Measurements from ENCODE around the gene EDN1.

The EDN1 gene

DNA sequence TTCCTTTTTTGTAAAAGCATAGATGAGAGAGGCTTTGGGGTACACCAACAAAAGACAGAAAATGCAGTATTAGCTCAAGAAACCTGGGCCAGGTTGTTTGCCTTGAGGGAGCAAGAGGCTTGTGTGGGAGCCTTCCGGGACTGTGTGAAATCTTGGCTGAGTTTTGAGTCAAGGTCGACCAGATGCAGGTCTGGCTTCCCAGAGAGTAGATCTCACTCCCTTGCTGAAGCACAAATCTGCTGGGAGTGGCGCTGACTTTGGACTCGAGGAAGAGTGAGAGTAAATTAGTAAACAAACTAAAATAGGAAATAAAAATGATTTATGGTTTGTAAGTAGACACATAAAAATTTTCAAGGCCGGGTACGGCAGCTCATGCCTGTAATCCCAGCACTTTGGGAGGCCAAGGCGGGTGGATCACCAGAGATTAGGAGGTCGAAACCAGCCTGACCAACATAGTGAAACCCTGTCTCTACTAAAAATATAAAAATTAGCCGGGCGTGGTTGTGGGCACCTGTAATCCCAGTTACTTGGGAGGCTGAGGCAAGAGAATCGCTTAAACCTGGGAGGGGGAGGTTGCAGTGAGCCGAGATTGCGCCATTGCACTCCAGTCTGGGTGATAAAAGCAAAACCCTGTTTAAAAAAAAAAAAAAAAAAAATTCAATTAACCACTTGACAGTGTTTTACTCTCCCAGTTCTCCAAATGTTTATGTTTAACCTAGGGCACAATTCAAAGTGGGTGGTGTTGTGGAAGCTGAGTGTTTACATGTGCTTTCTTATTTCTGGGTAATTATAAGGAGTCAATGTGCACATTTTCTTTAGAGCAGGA lies 27.7 kb upstream of the EDN1 start:
- H3K27ac ChIP-seq, result no peak overlapping the region
- TF ChIP-seq, protein P1, sequence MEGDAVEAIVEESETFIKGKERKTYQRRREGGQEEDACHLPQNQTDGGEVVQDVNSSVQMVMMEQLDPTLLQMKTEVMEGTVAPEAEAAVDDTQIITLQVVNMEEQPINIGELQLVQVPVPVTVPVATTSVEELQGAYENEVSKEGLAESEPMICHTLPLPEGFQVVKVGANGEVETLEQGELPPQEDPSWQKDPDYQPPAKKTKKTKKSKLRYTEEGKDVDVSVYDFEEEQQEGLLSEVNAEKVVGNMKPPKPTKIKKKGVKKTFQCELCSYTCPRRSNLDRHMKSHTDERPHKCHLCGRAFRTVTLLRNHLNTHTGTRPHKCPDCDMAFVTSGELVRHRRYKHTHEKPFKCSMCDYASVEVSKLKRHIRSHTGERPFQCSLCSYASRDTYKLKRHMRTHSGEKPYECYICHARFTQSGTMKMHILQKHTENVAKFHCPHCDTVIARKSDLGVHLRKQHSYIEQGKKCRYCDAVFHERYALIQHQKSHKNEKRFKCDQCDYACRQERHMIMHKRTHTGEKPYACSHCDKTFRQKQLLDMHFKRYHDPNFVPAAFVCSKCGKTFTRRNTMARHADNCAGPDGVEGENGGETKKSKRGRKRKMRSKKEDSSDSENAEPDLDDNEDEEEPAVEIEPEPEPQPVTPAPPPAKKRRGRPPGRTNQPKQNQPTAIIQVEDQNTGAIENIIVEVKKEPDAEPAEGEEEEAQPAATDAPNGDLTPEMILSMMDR (IDR thresholded peaks at IDR 0.05), result no peak
- no peak for TF ChIP-seq ZFX (IDR thresholded peaks at IDR 0.05; ENCODE audit: borderline replicate concordance)

DNA sequence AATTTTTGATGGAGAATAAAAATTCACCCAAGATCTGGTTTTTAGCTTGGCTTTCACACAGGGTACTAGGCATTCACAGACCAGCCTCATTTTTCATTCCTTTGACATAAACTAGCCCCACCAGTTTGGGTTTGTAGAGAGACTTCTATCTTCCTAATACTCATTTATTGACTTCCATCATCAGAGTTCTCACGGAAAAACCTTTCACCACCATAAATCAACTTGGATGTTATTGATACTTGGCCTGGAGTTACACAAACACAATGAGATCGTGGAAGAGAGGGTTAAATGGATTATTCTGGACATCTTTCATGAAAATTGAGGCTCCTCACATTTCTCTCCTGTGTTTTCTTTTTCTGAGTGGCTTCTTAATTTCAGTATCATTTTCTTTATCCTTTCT lies 26.8 kb upstream of the EDN1 start:
- no peak overlapping the region for H3K27ac ChIP-seq
- no peak for TF ChIP-seq ZFX (IDR thresholded peaks at IDR 0.05; ENCODE audit: borderline replicate concordance)
- TF ChIP-seq, protein P1 (IDR thresholded peaks at IDR 0.05), result no peak

DNA sequence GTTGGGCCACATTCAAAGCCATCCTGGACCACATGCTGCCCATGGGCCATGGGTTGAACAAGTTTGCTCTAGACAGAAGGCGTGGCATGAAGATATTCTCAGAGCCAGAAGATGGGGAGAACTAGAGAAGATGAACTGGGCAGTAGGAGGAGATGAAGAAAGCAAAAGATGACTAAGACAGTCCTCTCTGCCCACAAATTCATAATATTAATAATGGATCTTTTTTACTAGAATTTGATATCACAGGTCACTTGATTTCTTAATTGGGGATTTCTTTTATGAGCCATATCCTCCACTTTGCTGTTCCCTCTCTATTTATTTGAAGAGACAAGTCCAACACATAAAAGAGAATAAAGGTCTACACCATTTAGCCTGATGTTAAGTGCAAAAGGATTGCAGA lies 25.5 kb upstream of the EDN1 start:
- TF ChIP-seq, protein P1 (IDR thresholded peaks at IDR 0.05), result no peak
- no peak for TF ChIP-seq ZFX (IDR thresholded peaks at IDR 0.05; ENCODE audit: borderline replicate concordance)
- H3K27ac ChIP-seq, result no peak overlapping the region

DNA sequence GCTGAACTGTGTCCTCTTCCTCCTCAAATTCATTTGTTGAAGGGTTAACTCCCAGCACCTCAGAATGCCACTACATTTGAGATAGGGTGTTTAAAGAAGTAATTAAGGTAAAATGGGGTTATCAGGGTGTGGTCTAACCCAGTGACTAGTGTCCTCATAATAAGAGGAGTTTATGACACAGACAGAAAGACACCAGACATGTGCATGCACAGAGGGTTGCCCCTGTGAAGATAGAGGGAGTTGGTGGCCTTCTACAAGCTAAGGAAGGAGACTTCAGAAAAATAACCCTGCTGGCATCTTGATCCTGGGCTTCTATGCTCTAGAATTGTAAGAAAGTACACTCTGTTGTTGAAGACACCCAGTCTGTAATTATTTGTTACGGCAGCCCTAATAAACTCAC lies 24.9 kb upstream of the EDN1 start:
- no peak overlapping the region for H3K27ac ChIP-seq

DNA sequence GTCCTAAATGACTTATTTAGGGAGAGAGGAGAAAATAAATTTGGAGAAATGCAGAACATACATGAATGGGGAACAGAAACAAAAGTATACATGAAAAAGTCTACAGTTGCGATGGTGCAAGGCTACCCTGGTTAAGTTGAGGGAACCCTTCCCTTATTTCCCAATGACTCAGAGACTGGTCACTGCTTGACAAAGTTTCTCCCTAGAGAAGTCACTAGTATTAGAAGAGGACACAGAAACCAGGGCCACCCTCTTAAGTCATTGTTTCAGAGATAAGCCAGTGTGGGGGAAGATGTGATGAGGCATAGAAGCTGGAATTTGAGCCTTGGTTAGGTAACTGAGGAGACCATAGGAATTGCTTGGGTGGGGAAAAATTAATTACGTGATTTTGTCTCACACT lies 24.4 kb upstream of the EDN1 start:
- TF ChIP-seq ZFX (IDR thresholded peaks at IDR 0.05; ENCODE audit: borderline replicate concordance), result no peak
- no peak overlapping the region for H3K27ac ChIP-seq

More for the DNA sequence above, 24.9 kb upstream of the EDN1 start:
- TF ChIP-seq, protein P1 (IDR thresholded peaks at IDR 0.05), result no peak
- TF ChIP-seq ZFX (IDR thresholded peaks at IDR 0.05; ENCODE audit: borderline replicate concordance), result no peak

DNA sequence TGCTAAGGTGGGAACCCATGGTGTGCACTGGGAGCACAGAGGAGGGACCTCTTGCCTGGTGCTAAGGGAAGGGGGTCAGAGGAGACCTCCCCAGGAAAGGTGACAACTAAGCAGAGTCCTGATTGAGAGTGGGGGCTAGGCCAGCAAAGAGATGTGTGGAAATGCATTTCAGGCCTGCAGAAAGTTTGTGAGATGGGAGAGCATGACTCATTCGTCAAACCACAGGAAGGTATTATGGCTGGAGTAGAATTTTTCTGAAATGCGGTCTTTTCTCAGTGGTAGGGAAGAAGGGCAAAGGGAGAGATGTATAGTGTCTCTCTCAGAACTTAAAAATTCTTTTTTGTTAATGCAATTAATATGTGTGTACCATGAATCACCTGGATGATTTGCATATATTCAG lies 23.6 kb upstream of the EDN1 start:
- H3K27ac ChIP-seq, result no peak overlapping the region
- no peak for TF ChIP-seq ZFX (IDR thresholded peaks at IDR 0.05; ENCODE audit: borderline replicate concordance)
- TF ChIP-seq, protein P1 (IDR thresholded peaks at IDR 0.05), result no peak

DNA sequence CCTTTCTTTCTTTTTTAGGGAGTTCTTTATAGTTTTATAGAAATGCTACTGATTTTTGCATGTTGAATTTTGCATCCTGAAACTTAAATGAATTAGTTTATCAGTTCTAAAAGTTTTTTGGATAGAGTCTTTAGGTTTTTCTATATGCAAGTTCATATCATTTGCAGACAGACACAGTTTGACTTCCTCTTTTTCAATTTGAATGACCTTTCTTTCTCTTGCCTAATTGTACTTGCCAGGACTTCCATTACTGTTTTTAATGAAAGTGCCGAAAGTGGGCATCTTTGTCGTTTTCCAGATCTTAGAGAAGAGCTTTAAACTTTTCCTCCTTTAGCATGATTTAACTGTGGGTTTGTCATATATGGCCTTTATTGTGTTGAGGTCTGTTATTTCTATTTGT lies 21.1 kb upstream of the EDN1 start:
- H3K27ac ChIP-seq, result no peak overlapping the region
- no peak for TF ChIP-seq ZFX (IDR thresholded peaks at IDR 0.05; ENCODE audit: borderline replicate concordance)
- TF ChIP-seq, protein P1 (IDR thresholded peaks at IDR 0.05), result no peak
